Activated CD8-positive, alpha-beta memory T cell treated with anti-CD3 and anti-CD28 coated beads for 24 hours (primary cell): ENCODE data around the gene SCLY.

Source experiments
- DNase-seq: peaks from one replicate; pipeline ENCODE4 v3.0.0-alpha.2; 2020

Gene SCLY

GRCh38 chr2:238077292-238077691, 16.5 kb downstream of the SCLY start:
- peak; percentile 7 for DNase-seq

- no peak for DNase-seq
These were observed 19.1 kb downstream of the SCLY start for GRCh38 chr2:238079874-238080327.

- peak; percentile 26 for DNase-seq
These were observed 19.7 kb downstream of the SCLY start for GRCh38 chr2:238080518-238080917.

GRCh38 chr2:238081150-238081549, 20.3 kb downstream of the SCLY start:
- peak; percentile 35 for DNase-seq

- no peak for DNase-seq
These were observed 20.8 kb downstream of the SCLY start for GRCh38 chr2:238081561-238081960.

GRCh38 chr2:238082151-238082550, 21.4 kb downstream of the SCLY start:
- DNase-seq = peak; percentile 28

- peak; percentile 4 for DNase-seq
These were observed 22.0 kb downstream of the SCLY start for GRCh38 chr2:238082827-238083226.

- DNase-seq = peak; percentile 44
These were observed 23.1 kb downstream of the SCLY start for GRCh38 chr2:238083919-238084318.

GRCh38 chr2:238084761-238085160, 24.0 kb downstream of the SCLY start:
- no peak for DNase-seq

GRCh38 chr2:238085899-238086298, 25.1 kb downstream of the SCLY start:
- no peak for DNase-seq

- no peak for DNase-seq
These were observed 26.4 kb downstream of the SCLY start for GRCh38 chr2:238087211-238087610.

- DNase-seq = peak; percentile 37
These were observed 30.1 kb downstream of the SCLY start for GRCh38 chr2:238090887-238091286.

GRCh38 chr2:238091436-238092060, 30.7 kb downstream of the SCLY start:
- DNase-seq = no peak

- peak; percentile 53 for DNase-seq
These were observed 31.8 kb downstream of the SCLY start for GRCh38 chr2:238092486-238093035.

- peak; percentile 57 for DNase-seq
These were observed 32.7 kb downstream of the SCLY start for GRCh38 chr2:238093181-238094140.

- DNase-seq = peak; percentile 45
These were observed 33.7 kb downstream of the SCLY start for GRCh38 chr2:238094438-238095022.

GRCh38 chr2:238095143-238095542, 34.3 kb downstream of the SCLY start:
- DNase-seq = peak; percentile 30

GRCh38 chr2:238096311-238097011, 35.7 kb downstream of the SCLY start:
- DNase-seq = peak; percentile 43

- DNase-seq = peak; percentile 54
These were observed 36.6 kb downstream of the SCLY start for GRCh38 chr2:238097201-238097987.

GRCh38 chr2:238097988-238098871, 37.4 kb downstream of the SCLY start:
- DNase-seq = peak; percentile 52
